IMR-90 (cell line): Measurements from ENCODE around the gene LRRC14B. TPM values are rescaled to one million over a fixed set of nuclear protein-coding genes. Genes with fewer than 3 reads are reported as not detected.

Experiments used
- ATAC-seq: fragments of 200-7000 bp; cut with Tn5 transposase; 2 replicates; pipeline ENCODE4 v1.9.1; 2020; ENCODE audit warnings: low read depth, mild to moderate bottlenecking, moderate library complexity
- BruUV-seq: library from RNA; stranded (reverse); fragments of 400-500 nt; replicated peaks from 2 replicates; lab custom pipeline; 2021; lab: Mats Ljungman, UMichigan
- CTCF ChIA-PET: fragments of 300-600 bp; formaldehyde crosslinking; extraction: SDS; loops from one replicate; lab custom pipeline; 2021; ENCODE audit warnings: antibody characterized with exemption; lab: Yijun Ruan, JAX
- POLR2A ChIA-PET: fragments of 300-600 bp; sonication (Branson Sonifier 250); formaldehyde crosslinking; loops from one replicate; lab custom pipeline; 2022; ENCODE audit warnings: antibody characterized with exemption; ENCODE audit not compliant: unreplicated experiment; lab: Charles Lee
- DNase-seq: peaks from one replicate; pipeline ENCODE4 v3.0.0; 2013
- H2AFZ ChIP-seq: replicated peaks from 2 replicates; pipeline ENCODE3; 2013; ENCODE audit warnings: low read length, mild to moderate bottlenecking; ENCODE audit not compliant: poor library complexity
- H2AK5ac ChIP-seq: 2 replicates; pipeline ENCODE4 v1.6.1; 2013; ENCODE audit warnings: low read depth, low read length, inconsistent platforms
- H2AK9ac ChIP-seq: replicated peaks from 2 replicates; pipeline ENCODE3; 2013; ENCODE audit warnings: mild to moderate bottlenecking, low read depth, low read length, moderate library complexity; ENCODE audit not compliant: poor library complexity
- H2BK120ac ChIP-seq: 2 replicates; pipeline ENCODE4 v1.6.1; 2013; ENCODE audit warnings: low read depth, low read length, inconsistent platforms
- H2BK15ac ChIP-seq: 3 replicates; pipeline ENCODE4 v1.6.1; 2013; ENCODE audit warnings: low read depth, low read length, inconsistent platforms
- H2BK20ac ChIP-seq: 2 replicates; pipeline ENCODE4 v1.6.1; 2013; ENCODE audit warnings: low read depth, mild to moderate bottlenecking, inconsistent platforms, low read length, moderate library complexity
- H2BK5ac ChIP-seq: 2 replicates; pipeline ENCODE4 v1.6.1; 2013; ENCODE audit warnings: mild to moderate bottlenecking, low read depth, low read length, inconsistent platforms; ENCODE audit not compliant: poor library complexity, severe bottlenecking
- H3K14ac ChIP-seq: replicated peaks from 2 replicates; pipeline ENCODE4 v1.6.1; 2013; ENCODE audit warnings: low read depth, low read length, inconsistent platforms
- H3K18ac ChIP-seq: 2 replicates; pipeline ENCODE4 v1.6.1; 2013; ENCODE audit warnings: low read depth, low read length, control low read depth
- H3K23ac ChIP-seq: 2 replicates; pipeline ENCODE4 v1.6.1; 2013; ENCODE audit warnings: low read depth, low read length, inconsistent platforms
- H3K27ac ChIP-seq: 2 replicates; pipeline ENCODE4 v1.5.1; 2013; ENCODE audit warnings: mild to moderate bottlenecking, control low read depth, low read length; ENCODE audit not compliant: insufficient read depth
- H3K27me3 ChIP-seq: 2 replicates; pipeline ENCODE4 v1.6.1; 2013; ENCODE audit warnings: low read length; ENCODE audit not compliant: control insufficient read depth, insufficient read depth
- H3K36me3 ChIP-seq: 2 replicates; pipeline ENCODE4 v1.6.1; 2013; ENCODE audit warnings: low read length, mixed read lengths; ENCODE audit not compliant: control insufficient read depth, insufficient read depth
- H3K4ac ChIP-seq: 2 replicates; pipeline ENCODE4 v1.6.1; 2013; ENCODE audit warnings: low read depth, low read length, inconsistent platforms
- H3K4me1 ChIP-seq: 2 replicates; pipeline ENCODE4 v1.6.1; 2013; ENCODE audit warnings: low read length, mixed read lengths; ENCODE audit not compliant: control insufficient read depth, insufficient read depth
- H3K4me2 ChIP-seq: 2 replicates; pipeline ENCODE4 v1.6.1; 2013; ENCODE audit warnings: low read depth, mild to moderate bottlenecking, control low read depth, low read length, moderate library complexity
- H3K4me3 ChIP-seq: 2 replicates; pipeline ENCODE4 v1.5.1; 2013; ENCODE audit warnings: low read depth, mild to moderate bottlenecking, control low read depth, low read length, moderate library complexity; ENCODE audit not compliant: insufficient read depth
- H3K56ac ChIP-seq: 2 replicates; pipeline ENCODE4 v1.6.1; 2013; ENCODE audit warnings: low read length, inconsistent platforms; ENCODE audit not compliant: insufficient read depth; ENCODE audit errors: extremely low read depth
- H3K79me1 ChIP-seq, 2 experiments: 2 replicates each; pipeline ENCODE4 v1.6.1; 2013; ENCODE audit warnings: low read length in 2 of 2, inconsistent platforms in 1 of 2, low read depth in 1 of 2
- H3K9ac ChIP-seq: 2 replicates; pipeline ENCODE4 v1.6.1; 2013; ENCODE audit warnings: low read depth, low read length, control low read depth
- H3K9me1 ChIP-seq: 2 replicates; pipeline ENCODE4 v1.6.1; 2013; ENCODE audit warnings: low read length, inconsistent platforms; ENCODE audit not compliant: insufficient read depth
- H3K9me3 ChIP-seq: 2 replicates; pipeline ENCODE4 v1.6.1; 2013; ENCODE audit warnings: low read length; ENCODE audit not compliant: control insufficient read depth, insufficient read depth
- H4K20me1 ChIP-seq: 2 replicates; pipeline ENCODE4 v1.6.1; 2013; ENCODE audit warnings: low read length, inconsistent platforms; ENCODE audit not compliant: insufficient read depth
- H4K5ac ChIP-seq: 2 replicates; pipeline ENCODE4 v1.6.1; 2013; ENCODE audit warnings: mild to moderate bottlenecking, low read depth, low read length, control low read depth
- H4K8ac ChIP-seq, 2 experiments: 2 replicates each; pipeline ENCODE4 v1.6.1; 2013; ENCODE audit warnings: low read depth in 2 of 2, low read length in 2 of 2, control low read depth in 1 of 2, inconsistent platforms in 1 of 2
- H4K91ac ChIP-seq: 2 replicates; pipeline ENCODE4 v1.6.1; 2013; ENCODE audit warnings: low read depth, low read length, inconsistent platforms; ENCODE audit not compliant: insufficient read depth
- ELK1 ChIP-seq: fragments of 150-350 bp; IDR thresholded peaks from 2 replicates; pipeline ENCODE4 v1.6.1; 2016; ENCODE audit warnings: low read depth, mild to moderate bottlenecking, low read length, moderate library complexity, borderline replicate concordance
- MAZ ChIP-seq: IDR thresholded peaks from 2 replicates; pipeline ENCODE4 v1.6.1; 2012; ENCODE audit warnings: low read depth, mild to moderate bottlenecking, low read length, improper control_type of control experiment, moderate library complexity, borderline replicate concordance
- NFE2L2 ChIP-seq: fragments of 150-350 bp; IDR thresholded peaks from 2 replicates; pipeline ENCODE4 v1.6.1; 2016; ENCODE audit warnings: low read depth, mild to moderate bottlenecking, low read length
- POLR2A ChIP-seq: IDR thresholded peaks from 2 replicates; pipeline ENCODE4 v1.6.1; 2012; ENCODE audit warnings: mild to moderate bottlenecking, low read depth, low read length
- SMC3 ChIP-seq: fragments of 150-350 bp; IDR thresholded peaks from 2 replicates; pipeline ENCODE4 v1.6.1; 2016; ENCODE audit warnings: low read depth, mild to moderate bottlenecking, antibody characterized with exemption, low read length, moderate library complexity
- WGBS, 2 experiments: methylation state at CpG; one replicate each; pipeline versions ENCODE4 v1.1.5 to v1.1.7; 2013; ENCODE audit warnings: missing lambda C conversion rate in 2 of 2; ENCODE audit not compliant: insufficient read length in 1 of 2; ENCODE audit errors: extremely low coverage in 2 of 2; 5-methylcytosine and 5-hydroxymethylcytosine counted together
- dilution Hi-C: fragments of 300-500 bp; cut with HindIII; formaldehyde crosslinking; loops from one replicate; pipeline ENCODE4 v1.14.3; 2018; ENCODE audit warnings: low sequenced_read_pairs; ENCODE audit not compliant: unreplicated experiment
- in situ Hi-C: fragments of 300-500 bp; cut with MboI; formaldehyde crosslinking; loops from 3 replicates; pipeline ENCODE4 v1.14.3; 2019; ENCODE audit warnings: low sequenced_read_pairs, inconsistent platforms, mixed read lengths
- intact Hi-C: fragments of 100-400 bp; cut with micrococcal nuclease; formaldehyde crosslinking; loops from 2 replicates; pipeline ENCODE4 v1.10.0; 2022
- polyA plus RNA-seq, 3 experiments: library from polyadenylated mRNA; depleted of rRNA; stranded (reverse); fragments of >200 nt; gene quantifications; 2 replicates each; pipeline ENCODE4 v1.2.3, GENCODE V29; 2012; ENCODE audit warnings: low replicate concordance in 1 of 3
- total RNA-seq: library from RNA; depleted of rRNA; stranded (reverse); fragments of >200 nt; gene quantifications from 2 replicates; pipeline ENCODE4 v1.2.3, GENCODE V29; 2012

LRRC14B gene
- total and polyA plus RNA-seq, 2 of the 4 experiments (the other 2 are of a cell fraction): not detected

- Histone ChIP-seq H3K27ac (no peak overlapping the region), H4K91ac (no peak overlapping the region), H3K4me1 (no peaks in the 10 kb centered on the region), H3K4me2 (no peak overlapping the region), H4K8ac (no peak overlapping the region), H4K20me1 (no peaks in the 10 kb centered on the region), H2AFZ (no peak overlapping the region), H2BK5ac (no peak overlapping the region), H3K27me3 (no peaks in the 10 kb centered on the region; the same call in 1 of the 2 replicates), H4K5ac (no peak overlapping the region), H3K79me1 (no peaks in the 10 kb centered on the region), H3K23ac (no peak overlapping the region), H3K9me3 (peaks cover 11% of the 10 kb centered on the region), H2AK5ac (no peak overlapping the region), H3K36me3 (no peaks in the 10 kb centered on the region), H3K18ac (no peak overlapping the region), H2BK120ac (no peak overlapping the region), H3K14ac (no peak overlapping the region), H3K4me3 (no peak overlapping the region), H2BK20ac (no peak overlapping the region), H3K4ac (no peak overlapping the region), H2AK9ac (no peak overlapping the region), H3K9me1 (no peaks in the 10 kb centered on the region; the same call in 1 of the 2 replicates), H3K9ac (no peak overlapping the region), H2BK15ac (no peak overlapping the region), H3K56ac (no peak overlapping the region)
- dilution Hi-C loops (no loop called here), intact Hi-C loops (no loop called here), in situ Hi-C loops (no loop called here)
- WGBS, 2 experiments: 63% methylated on average over 2 of the region's 4 CpGs; no CpG with 5 or more reads in 1 of the 2 experiments
- DNase-seq (no peak), ATAC-seq (no peak)
- TF ChIP-seq SMC3 (no peak), POLR2A (no peak), MAZ (no peak), ELK1 (no peak), NFE2L2 (no peak)
- POLR2A ChIA-PET: no interaction called here
- CTCF ChIA-PET: no interaction called here
- BruUV-seq: no TSS peak
Observed at GRCh38 chr5:150746-151145, 40.5 kb upstream of the LRRC14B start.
